ENCODE measurements around the gene EPN3.

The EPN3 gene

DNA sequence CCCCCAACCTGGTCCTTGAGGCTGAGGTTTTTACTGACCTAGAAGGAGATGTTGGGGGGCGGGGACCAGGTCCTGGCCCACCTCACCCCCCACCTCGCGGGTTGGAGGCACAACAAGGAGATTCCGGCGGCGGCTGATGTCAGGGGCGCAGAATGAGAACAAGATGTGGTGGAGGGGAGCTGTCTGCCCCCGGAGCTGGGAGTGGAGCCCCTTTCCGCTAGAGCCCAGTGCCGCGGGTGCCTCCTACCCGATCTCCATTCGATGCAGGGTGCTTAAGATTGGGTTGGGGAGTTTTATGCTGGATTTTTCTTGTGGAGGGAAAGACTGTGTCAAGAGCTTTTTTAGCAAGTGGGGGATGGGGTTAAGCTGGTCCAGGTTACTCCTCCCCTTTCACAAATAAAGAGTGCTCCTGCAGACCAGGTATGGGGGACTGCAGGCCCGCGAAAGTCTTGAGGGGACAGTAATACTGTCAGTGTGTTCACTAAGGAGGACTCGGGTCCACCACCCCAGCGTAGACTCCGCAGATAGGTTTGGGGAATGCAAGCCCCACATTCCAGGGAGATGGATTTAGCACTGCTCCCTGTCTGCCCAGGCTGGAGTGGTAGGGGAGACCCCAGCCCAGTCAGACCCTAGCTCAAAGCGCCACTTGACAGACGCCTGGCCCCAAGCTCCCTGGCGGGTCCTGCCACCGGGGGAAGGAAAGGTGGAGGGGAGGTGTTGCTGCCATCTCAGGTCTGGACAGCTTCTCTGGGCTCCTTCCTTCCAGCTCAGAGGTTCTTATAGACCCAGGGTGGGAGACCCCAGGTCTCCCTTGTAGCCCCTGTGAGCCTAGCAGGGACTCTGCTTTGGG, 29.9 kb downstream of the EPN3 start:
- no peak for TF ChIP-seq ZFX (IDR thresholded peaks at IDR 0.05; ENCODE audit: borderline replicate concordance)
- TF ChIP-seq, protein P1, sequence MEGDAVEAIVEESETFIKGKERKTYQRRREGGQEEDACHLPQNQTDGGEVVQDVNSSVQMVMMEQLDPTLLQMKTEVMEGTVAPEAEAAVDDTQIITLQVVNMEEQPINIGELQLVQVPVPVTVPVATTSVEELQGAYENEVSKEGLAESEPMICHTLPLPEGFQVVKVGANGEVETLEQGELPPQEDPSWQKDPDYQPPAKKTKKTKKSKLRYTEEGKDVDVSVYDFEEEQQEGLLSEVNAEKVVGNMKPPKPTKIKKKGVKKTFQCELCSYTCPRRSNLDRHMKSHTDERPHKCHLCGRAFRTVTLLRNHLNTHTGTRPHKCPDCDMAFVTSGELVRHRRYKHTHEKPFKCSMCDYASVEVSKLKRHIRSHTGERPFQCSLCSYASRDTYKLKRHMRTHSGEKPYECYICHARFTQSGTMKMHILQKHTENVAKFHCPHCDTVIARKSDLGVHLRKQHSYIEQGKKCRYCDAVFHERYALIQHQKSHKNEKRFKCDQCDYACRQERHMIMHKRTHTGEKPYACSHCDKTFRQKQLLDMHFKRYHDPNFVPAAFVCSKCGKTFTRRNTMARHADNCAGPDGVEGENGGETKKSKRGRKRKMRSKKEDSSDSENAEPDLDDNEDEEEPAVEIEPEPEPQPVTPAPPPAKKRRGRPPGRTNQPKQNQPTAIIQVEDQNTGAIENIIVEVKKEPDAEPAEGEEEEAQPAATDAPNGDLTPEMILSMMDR (IDR thresholded peaks at IDR 0.05), result no peak
- H3K27ac ChIP-seq, result no peak overlapping the region

DNA sequence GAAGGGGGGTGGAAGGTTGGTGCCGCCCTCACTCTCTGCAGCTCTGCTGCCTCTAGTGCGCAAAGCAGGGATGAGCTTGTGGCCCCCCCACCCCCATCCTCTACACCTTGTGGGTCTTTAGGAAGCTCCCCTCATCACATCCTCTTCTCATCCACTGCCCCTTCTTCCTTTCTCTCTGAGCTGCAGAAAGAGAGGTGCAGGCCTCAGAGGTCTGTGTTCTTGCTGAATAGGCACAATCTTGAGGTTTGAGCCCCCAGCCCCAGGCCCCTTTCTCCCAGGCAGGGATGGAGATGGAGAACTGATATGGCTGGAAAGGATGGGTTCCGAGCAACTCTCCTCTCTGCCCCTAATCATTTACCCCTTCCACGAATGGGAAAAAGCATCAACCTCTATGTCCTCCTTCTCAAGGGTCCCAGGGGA, 30.6 kb downstream of the EPN3 start:
- H3K27ac ChIP-seq, result no peak overlapping the region
- TF ChIP-seq, protein P1 (IDR thresholded peaks at IDR 0.05), result no peak
- TF ChIP-seq ZFX (IDR thresholded peaks at IDR 0.05; ENCODE audit: borderline replicate concordance), result no peak

DNA sequence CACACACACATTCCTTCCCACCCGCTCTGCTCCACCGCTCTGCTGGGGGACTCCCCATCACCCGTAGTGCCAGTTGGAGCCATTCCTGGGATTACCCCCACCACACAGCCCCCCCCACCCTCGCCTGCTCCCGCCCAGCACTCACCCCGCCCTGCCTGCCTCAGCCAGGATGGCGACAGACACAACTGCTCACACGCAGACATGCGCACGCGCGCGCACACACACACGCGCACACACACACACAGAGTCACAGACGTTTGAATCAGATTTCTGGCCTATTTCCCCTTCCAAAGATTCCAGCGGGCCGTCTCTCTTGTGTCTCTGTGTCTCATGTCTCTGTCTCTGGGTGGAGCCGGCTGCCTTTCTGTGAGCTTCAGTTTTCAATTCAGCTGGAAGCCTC, 32.4 kb downstream of the EPN3 start:
- TF ChIP-seq, protein P1 (IDR thresholded peaks at IDR 0.05), result no peak
- TF ChIP-seq ZFX (IDR thresholded peaks at IDR 0.05; ENCODE audit: borderline replicate concordance), result no peak
- H3K27ac ChIP-seq, result no peak overlapping the region

DNA sequence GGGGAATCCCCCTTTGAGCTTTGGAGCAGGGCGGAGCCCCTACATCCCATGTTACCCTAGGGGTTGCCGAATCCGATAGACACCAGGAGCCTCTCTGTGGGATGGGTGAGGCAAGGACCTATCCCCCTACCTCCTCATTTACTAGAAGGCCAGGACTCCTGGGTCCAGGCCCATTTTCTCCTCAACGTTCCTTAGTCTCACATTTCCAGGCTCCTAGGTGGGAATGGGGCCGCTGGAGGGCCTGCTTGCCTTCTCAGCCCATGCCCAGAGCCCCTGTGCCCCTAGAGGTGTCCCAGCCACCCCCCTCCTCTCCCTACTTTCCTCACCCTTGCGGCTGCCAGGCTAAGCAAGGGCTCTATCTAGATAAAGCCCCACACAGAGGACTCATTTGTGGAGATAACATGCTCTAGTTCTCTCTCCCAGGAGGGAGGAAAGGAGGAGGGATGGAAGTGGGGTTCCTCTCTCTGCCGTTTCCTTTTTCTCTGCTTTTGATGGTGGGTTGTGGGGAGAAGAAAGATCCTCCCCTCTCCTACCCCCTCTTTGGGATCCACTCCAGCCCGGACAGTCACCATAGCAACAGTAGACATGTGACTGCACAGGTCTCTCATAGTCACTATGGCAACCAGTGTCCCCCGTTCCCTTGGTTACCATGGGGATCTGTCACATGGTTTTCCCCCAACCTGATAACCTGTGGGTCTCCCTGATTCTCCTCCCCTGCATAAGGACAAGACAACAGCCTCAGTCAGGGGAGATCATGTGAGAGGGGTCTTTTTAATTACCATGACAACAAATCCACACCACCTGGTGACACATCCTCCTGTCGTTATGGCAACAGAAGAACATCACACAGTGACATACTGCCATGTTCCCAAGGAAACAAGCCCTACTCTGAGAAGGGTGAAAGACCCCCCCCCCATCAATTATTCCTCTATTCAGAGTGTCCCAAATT, 33.1 kb downstream of the EPN3 start:
- no peak overlapping the region for H3K27ac ChIP-seq
- no peak for TF ChIP-seq ZFX (IDR thresholded peaks at IDR 0.05; ENCODE audit: borderline replicate concordance)
- TF ChIP-seq, protein P1 (IDR thresholded peaks at IDR 0.05), result no peak

DNA sequence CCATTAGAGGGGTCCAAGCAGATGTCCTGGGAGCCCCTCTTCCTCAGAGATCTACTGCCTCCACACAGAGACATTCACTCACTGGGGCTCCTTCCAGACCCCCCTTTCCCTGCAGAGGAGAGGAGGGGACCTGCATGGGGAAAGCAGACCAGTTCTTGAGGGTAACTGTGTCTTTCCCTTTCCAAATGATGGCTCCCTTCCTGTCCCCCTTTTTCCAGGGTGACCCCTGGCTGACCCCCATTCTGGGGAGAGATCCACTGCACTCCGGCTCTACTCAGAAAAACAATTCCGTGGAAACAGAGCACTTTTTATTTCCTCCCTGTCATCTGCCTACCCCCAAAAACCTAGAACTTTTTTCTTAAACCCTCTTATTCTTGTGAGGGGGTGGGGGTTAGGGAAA, 34.4 kb downstream of the EPN3 start:
- TF ChIP-seq, protein P1 (IDR thresholded peaks at IDR 0.05), result no peak
- no peak overlapping the region for H3K27ac ChIP-seq

DNA sequence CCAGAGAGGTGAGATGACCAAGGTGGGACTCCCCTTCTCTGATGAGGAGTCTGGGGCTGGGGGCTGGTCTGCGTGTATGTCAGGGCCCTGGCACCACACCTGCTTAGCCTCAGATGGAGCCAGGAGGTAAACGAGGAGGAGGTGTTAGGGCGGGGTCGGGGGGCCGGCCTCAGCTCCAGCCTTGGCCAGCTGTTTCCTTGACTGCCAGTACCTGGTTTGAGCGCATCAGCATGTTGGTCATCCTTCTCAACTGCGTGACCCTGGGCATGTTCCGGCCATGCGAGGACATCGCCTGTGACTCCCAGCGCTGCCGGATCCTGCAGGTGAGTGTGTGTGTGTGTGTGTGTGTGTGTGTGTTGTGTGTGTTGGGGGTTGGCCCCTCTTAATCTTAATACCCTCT, 36.1 kb downstream of the EPN3 start:
- no peak overlapping the region for H3K27ac ChIP-seq
- no peak for TF ChIP-seq ZFX (IDR thresholded peaks at IDR 0.05; ENCODE audit: borderline replicate concordance)
- TF ChIP-seq, protein P1 (IDR thresholded peaks at IDR 0.05), result no peak
